Right renal cortex interstitium (tissue), 3 donors: ENCODE measurements around the gene ZFHX3. TPM values are rescaled to one million over a fixed set of nuclear protein-coding genes. Genes with fewer than 3 reads are reported as not detected.

Source experiments
- DNase-seq, 3 donors: peaks; one replicate each; pipeline ENCODE4 v3.0.0-alpha.2; 2013; ENCODE audit warnings: low read depth in 3 of 3, low spot score in 2 of 3
- polyA plus RNA-seq, 3 donors: library from polyadenylated mRNA; unstranded; fragments of 120-200 nt; gene quantifications; one replicate each; pipeline ENCODE4 v1.2.1, GENCODE V29; 2013; ENCODE audit not compliant: insufficient read length in 3 of 3

Gene ZFHX3
- polyA plus RNA-seq, 3 donors = 16.5 to 18.9 (median 18.7) TPM

DNA sequence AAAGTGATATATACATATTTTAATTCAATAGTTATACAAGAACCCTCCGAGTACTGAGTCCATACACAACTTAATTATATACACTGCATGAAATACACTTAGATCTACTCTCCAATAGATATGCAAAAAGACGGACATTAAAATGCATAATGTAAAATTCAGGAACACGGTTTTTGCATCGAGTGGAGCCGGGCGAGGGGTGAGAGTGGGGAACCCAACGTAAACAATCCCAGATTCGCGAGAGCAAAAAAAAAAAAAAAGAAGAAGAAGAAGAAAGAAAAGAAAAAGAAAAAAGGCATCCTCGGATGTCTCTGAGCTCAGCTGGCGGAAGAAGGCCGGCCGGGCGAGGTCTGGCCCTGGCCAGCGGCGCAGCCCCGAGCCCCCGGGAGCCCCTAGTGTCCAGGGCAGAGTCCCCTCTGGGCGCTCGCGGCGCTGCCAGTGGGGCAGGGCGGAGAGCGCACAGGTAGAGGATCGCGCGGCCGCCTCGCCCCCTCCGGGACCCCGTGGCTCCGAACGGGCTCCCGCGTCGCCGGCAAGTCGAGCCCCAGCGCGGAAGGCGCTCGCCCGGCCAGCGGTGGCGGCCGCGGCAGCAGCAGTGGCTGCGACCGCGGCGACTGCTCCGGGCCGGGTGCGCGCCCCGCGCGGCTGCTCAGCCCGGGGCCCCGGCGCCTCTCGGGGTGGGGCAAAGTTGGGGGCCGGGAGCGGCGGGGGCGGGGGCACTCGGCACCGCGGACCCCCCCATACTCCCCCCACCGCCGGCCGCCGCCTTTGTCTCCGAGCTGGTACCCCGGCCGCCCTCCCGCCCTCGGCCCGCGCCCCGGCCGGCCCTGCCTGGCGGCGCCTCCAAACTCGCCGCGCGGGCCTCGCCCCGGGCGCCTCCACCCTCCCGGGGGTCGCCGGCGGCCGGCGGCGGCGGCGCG is 9.6 kb upstream of the ZFHX3 start:
- no peak for DNase-seq

DNA sequence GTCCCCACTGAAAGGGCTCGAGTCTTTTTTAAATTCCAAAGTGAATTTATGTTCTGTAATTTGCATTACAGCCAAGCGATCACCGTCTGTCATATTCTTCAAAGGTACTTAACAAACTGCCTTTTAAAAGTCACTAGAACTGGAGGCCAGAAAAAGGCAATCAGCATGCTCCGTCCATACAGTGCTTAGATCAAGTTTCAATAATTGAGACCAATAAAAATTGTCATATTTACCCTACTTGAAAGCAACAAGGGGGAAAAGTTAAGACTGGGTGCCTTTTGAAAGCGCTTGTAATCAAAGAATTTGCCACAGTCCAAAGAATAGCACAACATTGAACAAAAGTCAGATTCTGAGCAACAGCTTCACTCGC is 9.0 kb upstream of the ZFHX3 start:
- DNase-seq = no peak

GRCh38 chr16:73056448-73056847 is 8.5 kb upstream of the ZFHX3 start:
- DNase-seq = no peak

DNA sequence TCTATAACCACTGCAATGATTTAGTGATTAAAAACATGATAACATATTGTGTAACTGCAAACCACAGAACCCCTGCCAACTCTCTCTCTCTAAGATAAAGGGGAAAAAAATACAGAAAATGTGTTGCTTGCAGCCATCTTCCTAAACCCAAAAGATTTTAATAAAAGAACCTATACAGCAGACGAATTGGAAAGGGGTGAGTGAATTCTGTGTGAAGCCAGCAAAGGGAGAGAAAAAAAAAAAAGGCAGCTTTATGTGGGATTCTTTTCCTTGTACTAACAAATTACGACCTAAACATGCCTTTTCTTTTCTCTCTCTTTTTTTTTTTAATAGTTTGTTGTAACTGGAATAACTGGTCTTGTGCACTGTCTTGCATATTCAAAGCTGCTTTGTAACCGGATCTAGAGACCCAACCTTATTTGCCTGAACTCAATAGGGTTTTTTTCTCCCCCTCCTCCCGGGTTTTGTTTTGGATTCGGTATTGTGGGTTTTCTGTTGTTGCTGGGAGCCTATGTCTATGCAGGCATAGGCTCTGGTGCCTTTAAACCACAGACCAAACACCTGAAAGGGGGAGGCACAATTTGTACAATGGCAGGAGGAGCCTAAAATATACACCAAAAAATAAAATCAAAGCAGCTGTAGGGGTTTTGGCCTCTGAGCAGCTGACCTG is 7.0 kb upstream of the ZFHX3 start:
- DNase-seq = no peak

DNA sequence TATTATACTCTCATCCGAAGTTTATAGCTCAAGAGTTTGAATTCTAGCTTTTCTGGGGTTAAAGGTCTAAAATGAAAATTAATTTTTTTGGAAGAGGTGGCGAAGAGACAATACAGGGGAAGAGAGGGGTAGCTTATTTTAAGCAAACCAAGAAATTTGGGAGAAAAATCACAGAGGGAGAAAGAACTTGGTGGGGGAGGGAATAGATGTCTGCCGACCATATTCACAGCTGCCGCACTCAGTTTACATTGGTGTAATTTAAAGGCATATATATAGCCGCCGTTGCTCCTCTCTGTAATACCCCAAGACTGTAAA is 6.5 kb upstream of the ZFHX3 start:
- no peak for DNase-seq

DNA sequence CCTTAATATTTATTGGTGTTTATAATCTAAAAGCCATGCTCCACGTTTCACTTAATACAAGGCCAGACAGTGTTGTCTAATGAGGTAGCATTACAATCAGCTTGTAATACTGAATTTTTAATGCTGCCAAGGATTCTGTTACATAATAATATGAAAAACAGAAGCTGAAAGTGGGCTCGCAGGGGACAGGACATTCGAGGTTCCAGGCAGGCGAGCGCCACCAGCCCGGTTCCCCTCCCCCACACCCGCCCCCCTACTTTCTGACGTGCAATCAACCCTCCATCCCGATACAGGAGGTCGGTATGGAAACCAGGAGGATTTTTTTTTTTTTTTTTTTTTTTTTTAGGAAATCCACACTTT is 6.2 kb upstream of the ZFHX3 start:
- DNase-seq = no peak

- DNase-seq = no peak
Observed at GRCh38 chr16:73053364-73054124, 5.6 kb upstream of the ZFHX3 start.

GRCh38 chr16:73053038-73053363 is 5.1 kb upstream of the ZFHX3 start:
- DNase-seq = no peak

- no peak for DNase-seq
Observed at GRCh38 chr16:73052576-73052975, 4.6 kb upstream of the ZFHX3 start.

- no peak for DNase-seq
Observed at GRCh38 chr16:73051961-73052360, 4.0 kb upstream of the ZFHX3 start.

DNA sequence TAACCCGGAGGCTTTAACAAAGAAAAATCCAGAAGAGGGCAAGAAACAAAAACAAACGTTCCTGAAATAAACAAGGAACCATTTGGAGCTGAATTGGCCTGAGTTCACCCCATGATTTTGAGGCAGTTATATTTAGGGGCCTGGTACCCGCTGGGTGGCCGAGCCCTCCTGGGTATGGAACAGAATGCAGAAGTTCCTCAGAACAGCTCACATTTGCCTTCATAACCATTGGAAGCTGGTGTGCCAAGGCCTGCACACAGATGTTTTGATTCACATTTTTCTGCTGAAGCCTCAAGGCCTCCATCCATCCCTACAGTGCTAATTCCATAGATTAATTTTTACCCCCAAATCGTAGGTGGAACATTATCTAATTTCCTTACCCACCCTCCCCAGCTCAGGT is 3.3 kb upstream of the ZFHX3 start:
- no peak for DNase-seq

DNA sequence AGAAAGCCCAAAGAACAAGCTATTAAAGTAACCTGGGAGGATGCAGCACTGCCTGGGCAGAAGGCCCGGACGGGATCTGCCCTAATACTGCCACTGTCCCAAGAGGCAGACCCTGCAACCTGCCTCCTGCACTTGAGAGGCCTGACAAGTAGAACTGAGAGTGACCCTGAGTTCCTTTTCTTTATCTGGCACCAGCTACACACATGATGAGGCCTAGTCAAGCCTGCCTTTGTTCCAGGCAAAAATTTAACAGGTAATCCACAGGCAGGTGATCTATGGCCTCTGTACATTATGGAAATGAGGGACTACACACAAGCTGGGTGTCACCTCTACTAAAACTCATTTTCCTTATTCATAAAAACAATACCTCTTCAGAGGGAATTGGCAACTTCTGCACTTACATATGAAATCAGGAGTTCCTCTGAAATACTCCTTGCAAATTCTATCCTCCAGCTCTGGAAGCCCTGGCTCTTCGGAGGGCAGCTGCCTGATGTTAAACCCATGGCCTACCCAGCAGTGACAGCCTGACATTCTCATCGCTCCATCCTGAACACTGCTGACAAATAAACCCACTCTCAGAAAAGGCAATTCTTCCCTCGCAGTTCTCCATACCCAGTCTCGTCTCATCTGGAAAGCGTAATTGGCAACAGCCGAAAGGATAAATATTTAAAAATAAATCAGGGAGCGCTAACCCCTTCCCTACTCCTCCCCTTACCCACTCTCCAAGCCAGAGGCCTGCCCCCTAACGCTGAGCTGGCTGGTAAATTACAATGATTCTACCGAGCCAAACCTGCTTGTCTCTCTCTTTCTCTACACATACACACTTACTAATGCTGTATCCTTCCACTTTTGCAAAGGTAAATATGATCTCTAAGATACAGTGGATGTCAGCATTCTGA is 2.5 kb upstream of the ZFHX3 start:
- DNase-seq = no peak

DNA sequence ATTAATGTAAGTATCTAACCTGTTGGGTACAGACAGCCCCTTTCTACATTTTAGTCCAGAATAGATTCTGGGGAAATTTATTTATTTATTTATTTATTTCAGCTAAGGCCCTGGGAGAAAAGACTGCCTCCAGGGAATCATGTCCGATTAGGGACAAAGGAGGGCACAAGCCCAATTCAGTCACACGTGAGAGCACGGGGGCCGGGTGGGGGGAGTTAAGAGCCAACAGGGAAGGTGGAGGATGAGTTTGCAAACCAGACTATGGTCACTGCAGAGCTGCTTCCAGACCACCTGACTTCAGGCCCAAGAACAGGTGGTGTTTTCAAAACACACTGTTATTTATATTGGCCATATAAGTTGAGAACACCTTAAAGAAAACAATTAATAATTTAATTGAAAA is 1.6 kb upstream of the ZFHX3 start:
- DNase-seq = no peak

GRCh38 chr16:73049091-73049490 is 1.2 kb upstream of the ZFHX3 start:
- DNase-seq = no peak

- DNase-seq = no peak
Observed at GRCh38 chr16:73048292-73049080, 558 bp upstream of the ZFHX3 start.

GRCh38 chr16:73047221-73047535 is 750 bp downstream of the ZFHX3 start:
- no peak for DNase-seq

DNA sequence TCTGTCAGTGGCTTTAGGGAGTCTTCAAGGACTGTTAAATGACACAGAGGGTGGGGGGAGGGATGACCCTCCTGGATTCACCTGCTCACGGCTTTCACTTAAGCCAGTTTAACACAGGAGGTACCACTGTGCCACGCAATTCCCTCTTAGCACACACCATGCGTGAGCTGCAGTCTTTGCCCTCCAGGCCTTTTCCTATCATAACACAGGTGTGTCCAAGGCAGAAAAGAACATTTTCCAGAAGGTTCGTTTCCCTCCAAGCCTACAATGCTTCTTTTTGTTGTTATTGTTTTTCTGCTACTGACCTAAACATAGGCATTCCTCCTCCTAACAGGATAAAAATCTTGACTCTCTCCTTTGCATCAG is 1.1 kb downstream of the ZFHX3 start:
- no peak for DNase-seq

DNA sequence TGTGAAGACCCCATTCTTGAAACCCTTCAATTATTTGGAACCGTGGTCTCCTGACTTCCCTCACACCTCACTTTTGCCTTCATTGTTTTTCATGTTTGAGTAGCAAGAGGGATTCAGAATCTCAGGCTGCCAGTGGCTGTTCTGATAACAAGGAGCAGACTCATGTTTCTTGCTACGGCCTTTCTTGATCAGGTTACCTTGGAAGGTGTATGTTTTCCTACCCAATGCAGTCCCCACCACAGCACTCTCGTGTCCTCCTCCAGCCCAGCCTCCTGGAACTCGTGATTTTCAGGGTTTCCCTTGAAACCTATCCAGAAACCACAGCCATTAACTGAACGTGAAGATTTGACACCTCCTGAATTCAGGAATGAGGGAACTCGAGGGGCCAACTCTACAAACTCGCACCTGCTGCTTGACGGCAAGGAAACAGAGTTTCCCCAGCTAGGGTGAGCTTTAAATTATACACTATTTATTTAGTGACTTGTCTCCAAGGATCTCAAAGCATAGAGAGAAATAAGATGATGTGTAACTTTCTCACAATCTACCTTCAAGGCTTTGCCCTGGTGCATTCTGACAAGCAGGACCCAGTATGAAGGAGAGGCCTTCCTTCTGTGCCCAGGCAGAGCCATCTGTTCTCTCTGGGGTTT is 1.6 kb downstream of the ZFHX3 start:
- no peak for DNase-seq

DNA sequence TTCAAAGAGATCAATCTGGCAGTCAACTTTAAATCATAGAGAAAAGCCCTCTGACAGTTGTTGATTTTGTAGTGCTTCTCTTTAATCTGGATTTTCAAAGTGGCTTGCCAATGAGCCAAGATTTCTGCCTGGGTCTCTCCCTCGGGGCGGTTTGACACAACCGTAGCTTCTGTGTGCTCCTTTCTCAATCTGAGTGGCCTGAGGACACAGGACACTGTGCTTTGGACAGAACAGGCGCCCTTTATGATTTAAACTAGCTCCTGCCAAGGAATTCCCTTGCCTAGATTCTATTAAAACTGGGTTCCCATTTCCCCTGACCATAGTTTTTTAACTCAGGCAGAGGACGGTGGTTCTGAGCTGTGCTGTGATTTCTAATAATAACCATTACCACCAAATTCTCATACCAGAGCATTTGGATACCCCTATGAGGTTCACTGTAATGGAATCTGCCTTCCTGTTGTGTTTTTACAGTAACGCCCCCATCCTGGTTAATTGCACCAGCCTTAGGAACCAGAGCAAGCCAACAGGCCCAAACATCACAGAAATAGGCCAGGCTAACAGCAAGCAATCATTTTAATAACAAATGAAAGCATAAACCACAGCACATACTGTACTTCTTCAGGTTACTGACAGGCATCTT is 4.0 kb downstream of the ZFHX3 start:
- no peak for DNase-seq
